GM19452 (cell line): Measurements from ENCODE around the gene SRSF10.
"Not testable (repeated sequence)": the region's sequence is repeated elsewhere in the genome, so short reads cannot be mapped to it uniquely, and the experiment has no call there.

Experiments
- ATAC-seq: cut with Tn5 transposase; IDR thresholded peaks from one replicate; pipeline ENCODE4 v1.9.1; 2021; ENCODE audit not compliant: unreplicated experiment

SRSF10 gene

DNA sequence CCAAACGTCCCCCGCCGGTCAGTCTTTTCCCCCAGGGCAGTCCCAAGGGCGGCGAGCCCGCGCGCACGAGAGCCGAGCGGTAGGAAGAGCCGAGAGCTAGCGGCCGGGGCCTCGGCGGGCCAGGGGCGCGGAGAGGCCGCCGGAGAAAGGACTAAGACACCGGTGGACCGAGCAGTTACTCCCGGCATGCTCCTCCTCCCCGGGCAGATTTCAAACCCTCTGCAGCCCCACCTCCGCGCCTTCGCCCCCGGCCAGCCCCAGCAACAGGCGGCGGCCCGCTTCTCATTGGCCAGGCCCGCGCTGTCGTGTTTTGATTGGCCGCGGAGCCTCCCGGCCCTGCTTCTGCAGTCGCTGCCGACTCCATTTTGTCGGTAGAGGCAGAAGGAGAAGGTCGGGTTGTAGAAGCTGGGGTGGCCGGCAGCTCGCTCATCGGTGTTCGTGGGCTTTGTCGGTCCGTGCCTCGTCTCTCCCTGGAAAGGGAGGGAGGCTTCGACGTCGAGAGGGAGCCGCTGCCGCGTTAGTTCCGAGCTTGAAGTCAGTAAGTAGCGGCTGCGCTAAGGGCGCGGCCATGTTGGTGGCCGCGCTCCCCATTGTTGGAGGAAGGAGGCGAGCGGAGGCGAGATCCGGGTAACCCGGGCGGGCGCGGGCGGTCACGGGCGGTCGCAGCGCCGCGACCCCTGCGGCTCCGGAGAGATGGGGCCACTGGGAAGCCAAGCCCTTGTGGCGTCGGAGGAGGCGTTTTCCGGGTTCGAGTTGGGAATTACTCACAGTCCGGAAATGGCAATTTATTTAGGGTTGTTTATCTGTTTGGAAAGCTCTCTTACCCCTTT lies 20.5 kb downstream of the SRSF10 start, which contains the start of gene PNRC2:
TSS of gene PNRC2 (plus strand) at position 368 of the 830 bp plus-strand sequence. CDS start 1,630 bp downstream, outside the sequence.
- peak; percentile 69 for ATAC-seq

DNA sequence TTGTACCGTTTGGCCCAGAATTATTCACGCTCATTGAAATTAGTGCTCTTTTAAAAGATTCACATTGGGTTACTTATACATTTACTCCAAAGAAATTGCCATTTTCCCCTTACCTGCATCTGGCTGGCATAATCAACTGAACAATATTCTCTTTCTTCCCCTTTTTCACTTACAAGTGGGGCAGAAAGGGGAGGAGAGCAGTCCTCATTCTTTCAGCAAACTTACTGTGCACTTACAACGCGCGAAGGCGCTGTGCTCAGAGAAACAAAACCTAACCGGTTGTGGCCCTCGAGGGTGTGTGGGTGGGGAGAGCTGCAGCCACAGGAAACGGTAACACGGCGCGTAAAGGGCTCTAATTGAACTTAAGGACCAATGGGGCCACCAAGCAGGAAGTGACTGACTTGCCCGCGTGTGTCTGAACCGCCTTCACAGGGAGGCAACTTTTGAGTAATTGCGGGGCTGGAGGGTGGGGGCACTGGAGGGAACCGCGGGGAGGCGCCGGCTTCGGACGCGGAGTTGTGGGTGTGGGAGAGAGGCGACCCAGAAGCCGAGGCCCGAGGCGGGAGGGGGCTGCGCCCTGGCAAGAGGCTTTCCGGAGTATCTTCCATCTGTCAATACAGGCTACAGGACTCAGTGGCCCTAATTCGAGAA lies 21.2 kb downstream of the SRSF10 start:
- peak; percentile 61 for ATAC-seq

DNA sequence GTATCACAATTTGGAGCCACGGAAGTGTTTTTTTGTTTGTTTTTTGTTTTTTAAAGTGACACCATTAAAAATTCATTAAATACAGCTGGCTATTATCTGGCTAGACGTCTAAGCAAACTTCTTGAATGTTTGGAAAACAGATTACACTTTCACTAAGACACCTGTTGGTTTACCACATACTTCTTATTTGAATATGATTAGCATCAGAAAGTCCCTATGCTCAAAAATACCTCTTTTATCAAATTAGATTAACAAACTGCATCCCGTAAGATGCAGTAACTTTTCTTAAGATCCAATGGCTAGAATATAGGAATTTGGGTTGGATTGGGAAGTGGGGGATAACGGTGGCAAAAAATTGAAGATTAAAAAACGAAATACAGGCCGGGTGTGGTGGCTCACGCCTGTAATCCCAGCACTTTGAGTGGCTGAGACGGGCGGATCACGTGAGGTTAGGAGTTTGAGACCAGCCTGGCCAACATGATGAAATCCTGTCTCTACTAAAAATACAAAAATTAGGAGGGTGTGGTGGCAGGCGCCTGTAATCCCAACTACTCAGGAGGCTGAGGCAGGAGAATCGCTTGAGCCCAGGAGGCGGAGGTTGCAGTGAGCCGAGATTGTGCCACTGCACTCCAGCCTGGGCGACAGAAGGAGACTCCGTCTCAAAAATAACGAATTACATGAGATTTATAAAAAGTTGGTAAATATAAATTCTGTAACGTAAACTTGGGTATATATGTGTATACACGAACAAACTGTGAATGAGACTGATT lies 21.9 kb downstream of the SRSF10 start:
- not testable (repeated sequence) for ATAC-seq

DNA sequence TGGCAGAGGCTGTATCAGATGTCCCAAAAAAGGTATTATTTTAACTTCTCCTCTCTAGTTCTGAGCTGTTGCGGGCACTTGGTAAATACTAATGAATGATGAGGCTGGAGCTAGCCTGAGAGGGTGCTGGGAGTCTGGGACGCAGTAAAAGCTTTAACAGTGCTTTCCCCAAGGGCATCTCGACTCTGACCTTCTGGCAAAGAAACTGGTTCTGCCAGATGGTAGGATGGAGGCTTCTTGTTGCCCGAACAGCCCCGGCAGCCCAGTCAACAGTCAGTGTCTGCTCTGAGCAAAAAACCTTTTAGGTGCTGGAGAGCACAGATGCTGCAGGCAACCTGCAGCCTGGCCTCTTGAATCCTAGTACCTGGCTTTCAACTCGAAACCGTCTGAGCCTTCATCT lies 23.0 kb downstream of the SRSF10 start:
- ATAC-seq = no peak

DNA sequence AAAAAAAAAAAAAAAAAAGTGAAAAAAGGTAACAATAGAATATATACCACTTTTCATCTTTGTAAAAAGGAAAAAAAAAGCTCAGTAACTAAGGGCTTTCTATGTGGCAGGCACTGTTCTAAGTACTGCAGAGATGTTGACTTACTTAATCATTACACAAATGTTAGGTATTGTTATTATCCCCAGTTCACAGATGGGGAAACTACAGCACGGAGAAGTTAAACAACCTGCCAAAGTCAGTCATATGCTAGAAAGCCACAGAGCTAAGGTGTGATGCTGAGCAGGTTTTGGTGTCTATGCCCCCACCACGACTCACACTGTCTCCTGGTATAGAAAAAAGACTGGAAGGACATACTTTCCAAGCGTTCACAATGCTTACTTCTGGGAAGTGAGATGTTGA lies 27.1 kb downstream of the SRSF10 start:
- no peak for ATAC-seq

DNA sequence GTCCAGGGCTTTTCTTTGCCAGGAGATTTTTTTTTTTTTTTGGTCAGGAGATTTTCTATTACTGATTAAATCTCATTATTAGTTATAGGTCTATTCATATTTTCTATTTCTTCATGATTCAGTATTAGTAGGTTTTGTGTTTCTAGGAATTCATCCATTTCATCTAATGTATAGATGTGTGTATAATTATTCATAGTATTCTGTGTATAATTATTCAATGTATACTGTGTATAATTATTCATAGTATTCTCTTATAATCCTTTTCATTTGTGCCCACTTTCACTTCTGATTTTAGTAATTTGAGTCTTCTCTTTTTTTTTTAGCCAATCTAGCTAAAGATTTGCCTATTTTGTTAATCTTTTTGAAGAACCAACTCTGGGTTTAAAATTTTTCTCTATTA lies 32.8 kb downstream of the SRSF10 start:
- ATAC-seq = no peak

DNA sequence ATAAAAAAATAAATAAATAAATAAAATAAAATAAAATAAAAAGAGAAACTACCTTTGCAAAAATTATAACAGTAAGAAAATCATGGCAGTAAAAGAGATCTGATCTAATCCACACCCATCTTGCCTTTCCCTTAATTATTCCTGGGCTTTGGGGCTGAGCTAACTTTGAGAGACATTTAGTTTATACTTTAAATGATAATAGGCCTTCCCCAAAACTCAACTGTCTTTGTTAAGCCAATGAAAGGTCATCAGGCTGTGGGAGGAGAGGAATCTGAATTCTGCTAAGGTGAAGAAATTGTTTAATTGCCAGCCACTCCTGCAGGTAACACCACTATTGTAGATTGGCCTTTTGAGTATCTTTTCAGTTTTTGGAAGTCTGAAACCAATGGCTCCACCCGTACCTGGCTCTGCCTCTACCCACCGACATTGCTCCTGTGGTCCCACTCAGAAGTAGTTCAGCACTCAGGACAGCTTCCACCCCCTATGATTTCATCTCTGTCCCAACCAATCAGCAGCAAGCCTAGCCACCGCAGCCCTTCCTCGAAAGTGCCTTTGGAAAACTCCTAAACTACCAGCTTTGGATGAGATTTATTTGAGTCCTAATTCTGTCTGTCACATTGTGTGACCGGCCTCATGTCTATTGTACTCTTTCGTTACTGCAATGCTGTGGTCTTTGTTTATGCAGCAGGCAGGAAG lies 43.5 kb downstream of the SRSF10 start:
- no peak for ATAC-seq

DNA sequence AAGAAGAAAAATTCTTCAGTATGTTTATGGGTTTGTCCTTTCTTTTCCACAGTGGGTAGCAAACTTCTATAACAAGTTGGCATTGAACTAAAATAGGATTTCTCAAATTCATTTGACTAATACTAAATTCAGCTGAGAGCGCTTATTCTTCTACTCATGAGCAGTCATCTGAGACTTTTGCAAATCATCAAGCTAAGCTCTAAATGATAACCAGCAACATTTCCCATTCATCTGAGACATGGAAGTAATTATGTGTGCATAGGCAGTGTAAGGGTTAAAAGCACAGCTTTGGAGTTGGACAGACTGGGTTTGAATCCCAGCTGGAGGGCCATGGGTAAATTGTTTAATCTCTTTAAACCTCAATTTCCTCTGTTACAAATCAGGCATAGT lies 48.6 kb downstream of the SRSF10 start:
- ATAC-seq = no peak

DNA sequence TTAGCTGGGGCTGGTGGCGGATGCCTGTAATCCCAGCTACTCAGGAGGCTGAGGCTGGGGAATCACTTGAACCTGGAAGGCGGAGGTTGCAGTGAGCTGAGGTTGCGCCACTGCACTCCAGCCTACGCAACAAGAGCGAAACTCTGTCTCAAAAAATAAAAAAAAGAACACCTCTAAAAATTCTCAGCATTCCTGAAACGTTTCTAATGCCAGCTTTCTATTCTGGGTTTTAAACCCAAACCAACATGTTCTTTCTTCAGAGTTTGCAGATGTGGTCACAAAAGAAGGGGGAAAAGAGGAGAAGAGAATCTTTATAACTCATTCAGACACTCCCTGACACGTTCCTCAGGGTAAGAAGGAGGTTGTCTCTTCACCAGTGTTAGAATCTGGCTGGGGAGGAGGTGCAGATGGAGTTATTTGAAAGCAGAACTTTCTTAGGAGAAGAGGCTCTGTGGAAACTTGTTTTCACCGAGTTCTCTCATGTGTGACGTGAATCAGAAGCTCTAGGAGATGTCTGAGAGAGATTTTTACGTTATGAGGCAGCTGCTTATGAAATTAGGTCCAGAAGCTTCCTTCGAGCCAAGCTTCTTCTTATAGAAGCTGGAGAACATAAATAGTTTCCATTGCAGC lies 49.2 kb downstream of the SRSF10 start:
- no peak for ATAC-seq

DNA sequence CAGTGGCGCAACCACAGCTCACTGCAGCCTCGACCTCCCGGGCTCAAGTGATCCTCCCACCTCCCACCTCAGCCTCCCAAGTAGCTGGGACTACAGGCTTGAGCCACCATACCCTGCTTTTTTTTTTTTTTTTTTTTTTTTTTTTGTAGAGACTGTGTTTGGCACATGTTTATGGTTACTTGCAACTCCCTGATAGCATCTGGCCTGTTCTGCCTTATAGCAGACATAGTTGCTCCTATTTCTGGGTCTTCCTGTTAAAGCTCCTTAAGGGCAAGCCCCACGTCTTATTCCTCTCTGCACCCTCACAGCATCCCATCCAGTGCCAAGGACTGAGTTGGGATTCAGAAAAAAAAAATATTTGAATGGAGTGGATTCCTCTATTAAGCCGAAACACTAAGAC lies 49.9 kb downstream of the SRSF10 start:
- ATAC-seq = no peak

DNA sequence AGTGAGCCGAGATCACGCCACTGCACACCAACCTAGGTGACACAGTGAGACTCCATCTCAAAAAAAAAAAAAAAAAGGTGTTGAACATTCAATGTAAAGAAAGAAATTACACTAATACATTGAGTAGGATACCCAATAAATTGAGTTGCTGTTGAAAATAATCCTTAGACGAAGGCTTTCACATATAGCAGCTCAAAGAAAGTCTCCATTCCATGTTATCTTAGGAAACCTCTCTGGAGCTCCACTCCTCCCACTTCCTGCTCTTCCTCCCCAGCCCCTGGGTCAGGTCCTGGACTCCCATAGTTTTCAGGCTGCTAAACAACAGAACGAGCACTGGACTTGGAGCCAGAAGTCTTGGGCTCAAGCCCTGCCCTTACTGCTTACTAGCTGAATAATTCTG lies 51.3 kb downstream of the SRSF10 start:
- ATAC-seq = no peak

DNA sequence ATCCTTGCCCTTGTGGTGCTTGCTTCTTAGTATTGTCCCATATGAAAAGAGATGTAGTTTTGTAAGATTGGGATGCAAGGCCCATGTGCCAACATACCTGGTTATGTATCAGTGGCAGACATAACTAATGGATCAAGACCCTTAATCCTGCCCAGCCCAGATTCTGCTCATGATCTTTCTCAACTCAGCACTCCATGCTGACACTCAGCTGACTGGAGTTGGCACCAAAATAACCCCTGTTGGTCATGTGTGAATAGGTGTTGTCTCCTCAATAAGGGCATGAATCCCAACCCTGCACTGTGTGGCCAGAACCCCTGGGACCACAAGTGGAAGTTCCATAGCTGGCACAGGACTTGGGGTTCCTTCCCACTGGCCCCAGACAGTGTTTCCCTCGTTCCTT lies 53.0 kb downstream of the SRSF10 start:
- ATAC-seq = no peak

DNA sequence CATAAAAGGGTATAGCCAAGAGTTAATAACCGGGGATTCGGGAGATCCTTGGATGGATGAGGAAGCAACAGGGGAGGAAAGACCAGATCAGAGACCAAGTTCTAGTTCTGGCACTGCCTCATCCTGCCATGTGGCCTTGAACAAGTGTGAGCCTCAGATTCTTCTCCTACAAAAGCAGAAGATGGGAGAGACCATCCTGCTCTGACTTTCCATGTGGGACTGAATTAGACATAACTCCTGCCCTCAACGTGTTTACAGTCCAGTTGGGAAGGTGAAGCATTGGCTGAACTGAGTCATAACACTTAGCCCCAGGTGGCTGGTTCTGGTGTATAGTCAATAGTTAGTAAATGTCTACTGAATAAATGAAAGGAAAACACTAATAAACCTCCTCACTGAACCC lies 54.8 kb downstream of the SRSF10 start:
- ATAC-seq = no peak

DNA sequence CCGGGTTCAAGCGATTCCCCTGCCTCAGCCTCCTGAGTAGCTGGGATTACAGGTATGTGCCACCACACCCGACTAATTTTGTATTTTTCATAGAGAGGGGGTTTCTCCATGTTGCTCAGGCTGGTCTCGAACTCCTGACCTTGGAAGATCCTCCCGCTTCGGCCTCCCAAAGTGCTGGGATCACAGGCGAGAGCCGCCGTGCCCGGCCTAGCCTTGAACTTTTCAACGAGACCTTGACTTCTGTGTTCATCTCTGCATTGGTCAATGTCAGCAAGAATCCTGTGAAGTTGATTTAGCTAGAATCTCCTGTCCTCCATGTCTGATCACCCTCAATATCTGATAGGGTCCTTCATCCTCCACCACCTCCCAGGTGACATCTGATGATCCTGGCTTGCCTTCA lies 55.5 kb downstream of the SRSF10 start:
- ATAC-seq = no peak

DNA sequence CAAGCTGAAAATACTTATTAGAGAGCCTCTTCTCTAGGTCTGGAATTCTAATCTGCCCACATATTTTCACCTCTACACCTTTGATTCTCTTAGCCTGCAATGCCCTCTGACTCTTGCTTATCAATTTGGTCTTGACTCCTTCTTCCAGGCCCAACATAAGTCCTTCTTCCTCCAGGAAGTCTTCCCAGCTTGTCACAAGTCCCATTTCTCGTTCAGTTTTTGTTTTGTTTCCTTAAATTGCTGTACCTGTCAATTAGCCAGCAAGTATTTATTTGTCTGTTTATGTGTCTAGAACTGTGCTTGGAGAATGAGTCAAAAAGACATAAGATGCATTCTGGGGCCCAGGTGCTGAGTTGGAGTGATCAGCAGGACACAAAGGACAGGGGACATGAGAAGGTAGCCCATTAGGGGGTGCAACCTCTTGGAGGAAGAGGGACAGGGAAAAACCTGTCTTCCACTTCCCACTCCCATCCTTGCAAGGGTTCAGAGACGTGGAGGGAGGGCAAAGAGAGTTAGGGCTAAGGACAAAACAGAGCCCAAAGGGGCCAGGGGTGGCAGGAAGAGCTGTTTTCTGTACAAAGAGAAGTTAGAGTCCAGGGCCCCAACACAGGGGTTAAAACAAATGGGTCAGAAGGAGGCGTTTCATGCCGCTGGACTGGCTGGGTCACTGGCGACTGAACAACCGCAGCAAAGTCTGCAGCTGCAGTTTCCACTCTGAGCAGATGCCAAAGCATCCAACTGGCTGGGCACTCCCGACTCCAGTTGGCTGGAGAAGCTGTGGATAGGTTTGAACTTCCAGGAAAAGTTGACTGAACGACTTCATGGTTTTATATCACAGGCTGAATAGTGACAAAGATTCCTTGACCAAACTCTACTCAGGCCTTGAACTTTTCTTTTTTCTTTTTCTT lies 56.3 kb downstream of the SRSF10 start:
- ATAC-seq = no peak

DNA sequence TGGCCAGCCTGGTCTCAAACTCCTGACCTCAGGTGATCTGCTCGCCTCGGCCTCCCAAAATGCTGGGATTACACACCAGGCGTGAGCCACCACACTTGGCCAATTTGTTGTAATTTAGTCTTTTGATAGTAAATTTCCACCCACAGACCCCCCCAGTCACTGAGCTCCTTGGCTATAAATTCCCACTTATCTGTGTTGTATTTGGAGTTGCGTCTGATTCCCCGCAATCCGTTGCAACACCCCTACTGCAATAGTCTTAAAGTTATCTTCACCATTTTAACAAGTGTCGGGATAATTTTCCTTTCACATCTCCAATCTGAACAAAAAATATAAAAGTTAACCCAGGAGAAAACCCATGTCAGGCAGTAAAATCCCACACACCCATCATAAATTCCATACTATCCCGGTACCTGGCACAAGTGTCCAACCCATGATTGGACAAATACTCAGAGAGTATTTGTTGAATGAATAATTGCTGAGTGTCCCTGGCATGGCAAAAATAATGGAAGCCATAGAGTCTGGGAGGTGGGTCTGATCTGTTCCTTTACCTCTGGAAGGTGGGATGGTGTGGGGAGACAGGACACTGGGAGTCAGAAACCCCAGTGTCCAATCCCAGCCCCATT lies 57.7 kb downstream of the SRSF10 start:
- ATAC-seq = no peak

DNA sequence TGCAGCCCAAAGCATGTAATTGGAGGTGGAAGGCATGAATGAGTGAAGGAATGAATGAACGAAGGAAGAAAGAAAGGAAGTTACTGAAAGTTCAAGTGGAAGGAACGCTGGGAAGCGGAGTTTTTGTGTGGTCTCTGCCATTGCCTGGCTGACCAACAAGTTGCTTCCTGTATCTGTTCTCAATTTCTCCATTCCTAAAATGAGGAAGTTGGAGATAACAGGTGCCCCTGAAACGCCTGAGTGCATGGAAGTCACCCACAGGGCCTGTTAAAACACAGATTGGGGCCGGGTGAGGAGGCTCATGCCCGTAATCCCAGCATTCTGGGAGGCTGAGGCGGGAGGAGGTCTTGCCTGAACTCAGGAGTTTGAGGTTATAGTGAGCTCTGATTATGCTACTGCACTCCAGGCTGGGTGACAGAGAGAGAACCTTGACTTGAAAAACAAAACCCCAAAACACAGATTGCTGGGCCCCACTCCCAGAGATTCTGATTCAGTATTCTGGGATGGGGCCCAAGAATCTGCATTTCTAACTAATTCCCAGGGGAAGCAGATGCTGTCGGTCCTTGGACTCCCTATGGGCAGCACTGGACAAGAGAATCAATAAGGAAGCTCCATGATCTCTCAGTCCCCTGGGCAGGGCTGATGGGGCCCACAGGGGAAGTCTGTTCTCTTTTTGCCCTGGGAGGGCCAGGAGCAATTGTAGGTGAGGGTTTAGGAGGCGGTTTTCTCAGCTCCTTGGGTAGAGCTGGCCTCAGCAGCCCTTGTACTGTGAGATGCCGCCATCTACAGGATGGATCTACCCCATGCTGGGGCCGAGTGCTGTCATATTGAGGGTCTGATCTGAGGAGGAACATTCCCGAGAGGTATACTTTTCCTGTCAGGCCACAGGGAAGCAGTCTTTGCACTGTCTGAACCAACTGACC lies 63.7 kb downstream of the SRSF10 start:
- ATAC-seq = no peak

DNA sequence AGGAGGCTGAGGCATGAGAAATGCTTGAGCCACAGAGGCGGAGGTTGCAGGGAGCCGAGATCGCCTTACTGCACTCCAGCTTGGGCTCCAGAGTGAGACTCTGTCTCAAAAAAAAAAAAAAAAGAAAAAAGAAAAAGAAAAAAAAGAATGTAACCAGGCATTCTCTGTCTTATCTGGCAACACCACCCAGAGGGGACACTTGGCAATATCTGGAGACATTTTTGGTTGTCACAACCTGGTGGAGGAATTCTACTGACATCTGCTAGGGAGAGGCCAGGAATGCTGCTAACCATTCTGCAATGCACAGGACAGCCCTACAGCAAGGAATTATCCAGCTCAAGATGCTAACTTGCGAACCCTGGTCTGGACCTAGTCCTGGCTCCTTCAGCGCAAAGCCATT lies 64.7 kb downstream of the SRSF10 start:
- no peak for ATAC-seq
